WERI-Rb-1 (cell line): ENCODE results near the gene HSD11B2.

Experiments
- DNase-seq: peaks from one replicate; pipeline ENCODE4 v3.0.0-alpha.2; 2020
- H3K27ac ChIP-seq: fragments of 250-450 bp; sonication (Bioruptor Pico); 2 replicates; pipeline ENCODE4 v1.5.1; 2020; ENCODE audit warnings: mild to moderate bottlenecking, moderate library complexity
- H3K27me3 ChIP-seq: fragments of 250-450 bp; sonication (Bioruptor Pico); 2 replicates; pipeline ENCODE4 v1.5.1; 2021; ENCODE audit warnings: mild to moderate bottlenecking, low read depth, moderate library complexity; ENCODE audit not compliant: insufficient read depth, severe bottlenecking
- H3K36me3 ChIP-seq: fragments of 250-450 bp; sonication (Bioruptor Pico); 2 replicates; pipeline ENCODE4 v1.5.1; 2020; ENCODE audit warnings: mild to moderate bottlenecking, moderate library complexity
- H3K4me3 ChIP-seq: 2 replicates; pipeline ENCODE4 v1.5.1; 2011; ENCODE audit warnings: low read depth, mild to moderate bottlenecking, control low read depth, low read length
- H3K9me3 ChIP-seq: fragments of 250-450 bp; sonication (Bioruptor Pico); 2 replicates; pipeline ENCODE4 v1.5.1; 2021; ENCODE audit warnings: mild to moderate bottlenecking, moderate library complexity; ENCODE audit not compliant: severe bottlenecking
- CTCF ChIP-seq: IDR thresholded peaks from 2 replicates; pipeline ENCODE4 v1.5.1; 2011; ENCODE audit warnings: low read depth, mild to moderate bottlenecking, control low read depth, inconsistent platforms, low read length

The HSD11B2 gene

DNA sequence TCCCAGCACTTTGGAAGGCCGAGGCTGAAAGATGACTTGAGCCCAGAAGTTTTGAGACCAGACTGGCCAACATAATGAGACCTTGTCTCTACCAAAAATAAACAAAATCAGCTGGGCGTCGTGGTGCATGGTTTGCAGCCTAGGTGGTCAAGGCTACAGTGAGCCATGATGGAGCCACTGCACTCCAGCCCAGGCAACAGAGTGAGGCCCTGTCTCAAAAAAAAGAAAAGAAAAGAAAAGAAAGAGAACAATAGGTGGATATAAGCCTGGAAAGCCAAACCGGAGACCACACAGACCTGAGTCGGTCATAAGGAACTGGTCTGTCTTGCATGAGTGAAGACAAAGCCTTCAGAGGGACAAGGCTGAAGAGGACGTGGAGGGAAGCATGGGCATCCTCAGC, 35.7 kb downstream of the HSD11B2 start:
- H3K9me3 ChIP-seq: no peaks in the 10 kb centered on the region
- DNase-seq: no peak
- H3K4me3 ChIP-seq: no peak overlapping the region
- H3K36me3 ChIP-seq: peaks cover 6% of the 10 kb centered on the region
- TF ChIP-seq CTCF: no peak
- no peak overlapping the region for H3K27ac ChIP-seq
- no peaks in the 10 kb centered on the region for H3K27me3 ChIP-seq

GRCh38 chr16:67468731-67469130, 37.8 kb downstream of the HSD11B2 start:
- Histone ChIP-seq H3K27me3 (no peaks in the 10 kb centered on the region), H3K27ac (no peak overlapping the region), H3K9me3 (no peaks in the 10 kb centered on the region), H3K36me3 (peaks cover 6% of the 10 kb centered on the region), H3K4me3 (no peak overlapping the region)
- TF ChIP-seq CTCF: no peak
- no peak for DNase-seq

GRCh38 chr16:67470359-67470758, 39.4 kb downstream of the HSD11B2 start:
- no peaks in the 10 kb centered on the region for H3K27me3 ChIP-seq
- no peak for DNase-seq

DNA sequence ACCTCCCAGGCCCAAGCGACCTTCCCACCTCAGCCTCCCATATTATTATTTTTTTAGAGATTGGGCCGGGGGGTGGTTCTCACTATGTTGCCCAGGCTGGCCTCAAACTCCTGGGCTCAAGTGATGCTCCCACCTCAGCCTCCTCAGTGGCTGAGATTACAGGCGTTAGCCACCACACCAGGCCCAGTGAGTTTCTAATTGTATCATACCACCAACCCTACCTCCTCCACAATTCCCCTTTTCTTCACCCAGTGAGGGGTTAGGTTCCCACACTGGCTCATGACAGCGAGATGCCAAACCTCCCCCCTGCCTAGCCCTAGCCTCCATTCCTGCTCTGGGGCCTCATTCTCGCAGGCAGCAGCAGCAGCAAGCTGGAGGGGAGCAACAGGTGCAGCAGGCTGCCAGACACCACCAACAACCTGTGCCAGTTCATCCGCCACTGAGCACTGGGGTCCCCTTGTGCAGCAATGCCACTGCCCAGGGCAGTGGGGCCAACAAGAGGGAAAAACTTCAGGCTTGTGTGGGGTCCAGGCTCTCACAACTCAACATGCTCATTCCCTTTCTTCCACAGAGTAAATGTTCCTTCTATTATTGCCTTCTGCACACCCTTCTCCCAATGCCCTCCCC, 41.0 kb downstream of the HSD11B2 start:
- Histone ChIP-seq H3K9me3 (no peaks in the 10 kb centered on the region), H3K4me3 (no peak overlapping the region), H3K36me3 (peaks cover 9% of the 10 kb centered on the region), H3K27me3 (no peaks in the 10 kb centered on the region), H3K27ac (no peak overlapping the region)
- no peak for TF ChIP-seq CTCF
- DNase-seq: no peak

More at GRCh38 chr16:67470359-67470758, 39.4 kb downstream of the HSD11B2 start:
- Histone ChIP-seq H3K36me3 (peaks cover 7% of the 10 kb centered on the region), H3K4me3 (no peak overlapping the region), H3K27ac (no peak overlapping the region), H3K9me3 (no peaks in the 10 kb centered on the region)
- TF ChIP-seq CTCF: no peak

DNA sequence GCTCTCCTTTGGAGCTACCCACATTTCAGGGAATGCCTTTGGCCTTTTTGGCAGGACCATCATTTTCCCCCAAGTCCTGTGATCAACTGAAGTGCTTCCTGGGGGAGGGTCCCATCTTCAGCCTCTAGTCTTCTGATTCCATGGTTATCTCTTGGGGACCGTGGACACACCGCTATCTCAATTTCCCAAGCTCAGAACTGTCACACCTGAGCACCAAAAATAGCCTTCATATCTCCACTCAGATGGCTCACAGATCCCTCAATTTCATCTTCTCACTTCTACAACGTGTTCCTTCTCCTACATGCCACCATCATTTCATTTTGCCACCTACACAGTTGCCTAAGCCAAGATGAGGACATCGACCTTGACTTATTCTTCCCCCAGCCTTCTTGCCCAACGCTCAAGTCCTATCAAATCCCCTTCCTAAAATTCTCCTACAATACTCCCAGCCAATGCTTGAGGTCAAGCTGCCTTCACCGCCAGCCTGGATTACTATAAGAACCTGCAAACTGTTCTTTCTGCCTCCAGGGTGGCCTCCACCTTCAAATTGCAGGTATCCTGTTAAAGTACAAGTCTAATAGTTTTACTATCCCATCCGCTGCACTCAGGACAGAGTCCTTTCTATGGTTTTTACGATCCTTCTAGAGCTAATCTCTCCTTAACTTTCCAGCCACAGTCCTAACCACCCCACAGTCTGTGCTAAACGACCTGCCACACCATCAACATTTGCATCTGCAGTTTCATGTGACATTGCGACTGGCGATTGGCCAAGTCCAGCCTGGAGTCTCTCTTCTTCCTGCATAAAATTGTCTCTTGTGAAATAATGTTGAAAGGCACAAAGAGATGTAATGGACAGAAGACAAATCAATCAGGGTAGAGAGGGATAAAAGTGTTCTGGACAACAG, 43.9 kb downstream of the HSD11B2 start:
- Histone ChIP-seq H3K4me3 (no peak overlapping the region), H3K36me3 (peaks cover 16% of the 10 kb centered on the region), H3K27ac (no peak overlapping the region), H3K27me3 (no peaks in the 10 kb centered on the region), H3K9me3 (no peaks in the 10 kb centered on the region)
- no peak for TF ChIP-seq CTCF
- no peak for DNase-seq
